Stimulated activated CD8-positive, alpha-beta memory T cell treated with anti-CD3 and anti-CD28 coated beads, Interleukin-15, amount 100 ng/mL, for 4 hours (primary cell): ENCODE measurements around the gene ACBD6.
"Not testable (repeated sequence)": the region's sequence is repeated elsewhere in the genome, so short reads cannot be mapped to it uniquely, and the experiment has no call there.

Experiments used
- DNase-seq, 2 donors: peaks; one replicate each; pipeline ENCODE4 v3.0.0-alpha.2; 2020; ENCODE audit warnings: low read depth in 2 of 2

The ACBD6 gene, protein sequence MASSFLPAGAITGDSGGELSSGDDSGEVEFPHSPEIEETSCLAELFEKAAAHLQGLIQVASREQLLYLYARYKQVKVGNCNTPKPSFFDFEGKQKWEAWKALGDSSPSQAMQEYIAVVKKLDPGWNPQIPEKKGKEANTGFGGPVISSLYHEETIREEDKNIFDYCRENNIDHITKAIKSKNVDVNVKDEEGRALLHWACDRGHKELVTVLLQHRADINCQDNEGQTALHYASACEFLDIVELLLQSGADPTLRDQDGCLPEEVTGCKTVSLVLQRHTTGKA

DNA sequence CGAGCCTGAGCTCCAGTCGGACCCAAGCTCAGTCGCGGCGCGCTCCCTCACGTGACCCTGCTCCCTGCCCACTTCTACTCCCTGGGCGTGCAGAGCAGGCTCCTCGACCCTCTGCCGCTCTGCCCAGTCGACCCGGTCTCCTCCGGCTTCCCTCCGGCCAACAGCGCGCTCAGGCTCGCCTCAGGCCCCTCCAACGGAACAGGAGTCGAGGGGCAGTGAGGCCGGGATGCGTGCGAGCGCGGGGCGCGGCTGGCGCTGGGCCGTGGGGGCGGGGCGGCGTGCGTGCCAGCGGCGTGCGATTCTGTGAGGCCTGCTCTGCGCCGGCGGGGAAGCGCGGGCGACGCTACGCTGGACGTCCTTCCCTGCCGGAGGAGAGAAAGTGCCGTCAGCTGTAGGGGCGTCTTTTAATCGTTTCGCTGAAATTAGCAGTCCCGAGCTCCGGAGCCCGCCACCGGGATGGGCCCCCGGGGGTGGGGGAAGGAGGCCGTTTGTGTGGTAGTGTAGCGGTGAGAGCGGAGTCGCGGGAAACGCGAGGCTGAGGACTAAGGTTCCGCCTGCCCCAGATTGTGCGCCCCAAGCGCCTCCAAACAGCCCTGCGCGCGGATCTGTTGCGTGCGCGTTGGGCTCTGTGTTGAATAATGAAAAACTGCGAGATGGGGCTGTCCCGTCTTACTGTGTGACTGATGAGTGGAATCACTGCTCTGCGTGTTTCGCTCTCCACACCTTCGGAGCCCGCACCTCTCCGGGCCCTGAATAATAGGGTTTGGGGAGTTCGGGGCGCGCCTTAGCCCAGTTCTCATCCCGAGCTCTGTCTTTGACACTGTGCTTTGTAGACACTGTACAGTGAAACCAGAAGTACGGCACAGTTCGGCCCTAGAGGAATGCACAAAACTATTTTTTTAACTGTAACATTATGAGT, at the start of gene ACBD6:
Gene ACBD6, minus strand, starts transcription at position 217 of the 919 bp plus-strand sequence. CDS start 311 bp downstream, outside the sequence.
- peak; percentile 78 to 81 for DNase-seq

DNA sequence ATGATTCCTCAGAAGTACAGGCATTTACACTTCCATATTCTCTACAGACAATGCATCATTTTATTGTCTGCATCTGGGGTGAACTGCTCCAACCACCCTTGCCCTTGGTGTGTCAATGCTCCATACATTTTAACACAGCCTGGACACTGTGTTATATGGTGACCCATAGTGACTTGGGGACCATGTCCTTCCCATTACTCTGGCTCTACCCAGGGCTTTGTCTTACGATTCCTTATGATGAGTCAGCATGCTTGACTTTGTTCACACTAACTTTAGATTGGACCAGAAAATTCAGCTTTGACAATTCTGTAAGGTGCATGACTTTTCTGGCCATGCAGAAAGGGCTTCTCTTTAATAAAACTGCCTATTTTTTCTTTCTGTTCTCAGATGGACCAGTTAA, 49.6 kb upstream of the ACBD6 start:
- DNase-seq, result no peak

DNA sequence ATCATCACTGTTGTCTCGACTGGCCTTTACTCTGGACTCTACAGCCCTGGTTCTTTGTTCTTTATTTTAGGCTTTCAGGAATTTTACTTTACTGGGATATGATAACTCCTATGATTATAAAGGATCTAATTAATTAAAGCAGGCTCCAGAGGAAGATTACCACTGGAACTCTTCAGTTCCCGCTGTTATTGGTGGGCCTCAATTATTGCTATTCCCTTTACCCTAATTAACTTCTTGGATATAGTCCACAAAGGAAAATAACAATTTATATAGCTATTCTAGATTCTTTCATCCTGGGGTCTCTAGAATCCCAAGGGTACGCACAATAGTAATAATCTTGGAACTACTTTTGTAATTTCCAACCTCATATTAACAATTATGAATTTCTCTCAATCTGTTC, 47.9 kb upstream of the ACBD6 start:
- no peak for DNase-seq

- not testable (repeated sequence) for DNase-seq
Measured at GRCh38 chr1:180549770-180550169, 47.4 kb upstream of the ACBD6 start.

- no peak for DNase-seq
Measured at GRCh38 chr1:180548686-180549317, 46.4 kb upstream of the ACBD6 start.

DNA sequence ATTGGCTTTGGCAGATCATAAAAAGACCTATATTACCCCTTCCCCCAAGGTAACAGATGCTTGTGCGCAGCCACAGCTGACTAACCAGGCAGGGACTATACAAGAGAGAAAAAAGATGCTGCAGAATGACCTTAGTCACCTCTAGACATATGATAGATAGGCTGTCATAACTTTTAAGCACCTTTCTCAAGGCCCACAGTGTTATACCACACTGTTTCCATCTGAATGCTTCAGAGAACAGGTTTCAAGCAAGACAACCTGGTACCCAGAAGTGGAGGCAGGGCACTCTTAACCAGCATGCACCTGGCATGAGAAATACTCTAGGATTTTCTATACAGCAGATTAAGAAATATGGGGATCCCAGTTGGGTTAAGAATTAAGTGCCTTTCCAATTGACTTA, 43.6 kb upstream of the ACBD6 start:
- DNase-seq, result no peak

GRCh38 chr1:180544050-180544449, 41.7 kb upstream of the ACBD6 start:
- DNase-seq, result no peak

GRCh38 chr1:180542838-180543145, 40.4 kb upstream of the ACBD6 start:
- DNase-seq, result no peak

- no peak for DNase-seq
Measured at GRCh38 chr1:180542113-180542837, 39.9 kb upstream of the ACBD6 start.

DNA sequence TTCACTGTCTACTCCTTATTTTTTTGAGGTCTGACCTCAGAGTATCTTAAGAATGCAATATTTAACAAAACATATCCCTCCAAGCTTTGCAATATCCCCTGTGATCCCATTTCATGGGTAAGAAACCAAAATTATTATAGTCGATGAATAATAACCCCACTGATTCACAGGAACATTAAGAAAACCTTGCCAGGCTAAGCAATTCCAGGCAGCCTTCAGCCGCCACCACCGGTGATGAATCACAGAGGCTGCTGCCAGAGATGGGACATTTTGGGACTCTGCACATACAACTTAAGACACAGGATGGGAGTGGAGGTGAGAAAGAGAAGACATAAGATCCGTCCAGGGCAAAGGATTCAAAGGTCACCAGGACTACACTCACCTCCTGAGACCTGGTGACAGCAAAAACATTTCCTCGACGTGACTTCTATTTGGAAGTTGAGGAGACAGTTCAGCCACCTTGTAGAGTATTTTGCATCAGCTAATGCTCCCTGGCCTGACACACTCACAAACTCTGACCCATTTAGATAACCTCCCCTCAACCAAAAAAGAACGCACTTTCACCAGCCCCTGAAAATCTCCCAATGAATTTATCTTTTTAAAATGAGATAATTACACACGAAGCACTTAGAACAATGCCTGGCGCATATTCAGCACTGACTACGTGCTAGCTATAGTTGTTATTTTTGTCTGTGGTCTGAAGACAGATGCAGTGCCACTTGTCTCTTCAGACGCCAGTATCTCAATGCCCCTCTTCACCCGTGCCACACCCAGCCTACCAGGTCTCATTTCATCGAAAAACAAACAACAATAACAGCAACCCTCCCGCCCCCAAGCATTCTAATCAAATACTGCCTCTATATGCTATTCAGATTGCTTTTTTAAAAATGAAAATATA, 38.6 kb upstream of the ACBD6 start:
- no peak for DNase-seq

DNA sequence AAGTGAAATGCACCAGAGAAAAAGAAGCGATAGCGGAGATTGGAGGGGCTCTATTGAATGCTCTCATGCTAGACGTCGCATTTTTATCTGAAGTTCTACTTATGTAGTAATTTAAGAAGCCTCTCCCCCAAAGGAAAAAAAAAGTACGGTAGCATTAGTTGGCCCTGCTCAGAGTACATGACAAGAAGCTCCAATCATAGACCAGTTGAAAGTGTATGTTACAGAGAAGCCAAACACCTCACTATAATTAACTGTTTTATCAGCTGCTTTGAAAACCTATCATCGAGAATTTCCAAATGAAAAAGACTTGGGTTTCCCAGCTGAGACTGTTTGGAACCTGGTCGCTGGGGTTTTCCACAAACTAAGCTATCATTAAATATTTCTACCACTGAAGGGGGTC, 36.8 kb upstream of the ACBD6 start:
- no peak for DNase-seq

- DNase-seq, result no peak
Measured at GRCh38 chr1:180536821-180537372, 34.5 kb upstream of the ACBD6 start.

- no peak for DNase-seq
Measured at GRCh38 chr1:180535418-180535999, 33.1 kb upstream of the ACBD6 start.

GRCh38 chr1:180534214-180534613, 31.8 kb upstream of the ACBD6 start:
- no peak for DNase-seq

- peak in 1 of 2 donors; percentile 16 for DNase-seq
Measured at GRCh38 chr1:180533266-180533987, 31.1 kb upstream of the ACBD6 start.

- DNase-seq, result no peak
Measured at GRCh38 chr1:180532854-180533253, 30.5 kb upstream of the ACBD6 start.

- no peak for DNase-seq
Measured at GRCh38 chr1:180530501-180530900, 28.1 kb upstream of the ACBD6 start.

DNA sequence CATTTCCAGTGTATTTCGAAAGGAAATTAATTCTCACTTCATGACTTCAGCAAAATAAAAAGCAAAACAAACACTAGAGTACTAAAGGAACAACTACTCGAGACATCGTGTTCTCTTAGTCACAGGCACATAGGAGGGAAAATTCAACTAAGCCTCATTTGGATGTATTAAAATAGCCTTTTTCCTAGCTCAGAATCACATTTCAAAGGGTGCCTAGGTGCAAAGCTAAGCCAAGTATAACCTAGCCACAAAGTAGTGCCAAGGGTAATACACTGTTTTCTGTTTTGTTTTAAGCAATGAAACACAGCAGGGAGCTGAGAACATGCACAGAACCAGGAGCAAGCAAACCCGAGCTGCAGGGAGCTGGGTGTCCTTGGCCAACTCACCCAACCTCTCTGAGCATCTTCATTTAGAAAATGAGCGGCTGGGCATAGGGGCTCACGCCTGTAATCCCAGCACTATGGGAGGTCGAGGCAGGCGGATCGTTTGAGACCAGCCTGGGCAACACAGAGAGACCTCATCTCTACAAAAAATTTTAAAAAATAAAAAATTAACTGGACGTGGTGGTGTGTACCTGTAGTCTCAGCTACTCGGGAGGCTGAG, 26.6 kb upstream of the ACBD6 start:
- DNase-seq, result no peak

GRCh38 chr1:180527101-180527669, 24.8 kb upstream of the ACBD6 start:
- no peak for DNase-seq
